IPS-11a (cell line): ENCODE measurements around the gene IFIT1.
"Not testable (repeated sequence)": the region's sequence is repeated elsewhere in the genome, so short reads cannot be mapped to it uniquely, and the experiment has no call there.

ENCODE experiments used
- H3K4me3 ChIP-seq: one replicate; pipeline ENCODE4 v1.5.1; 2013; ENCODE audit warnings: low read depth, low read length, control low read depth

The IFIT1 gene

DNA sequence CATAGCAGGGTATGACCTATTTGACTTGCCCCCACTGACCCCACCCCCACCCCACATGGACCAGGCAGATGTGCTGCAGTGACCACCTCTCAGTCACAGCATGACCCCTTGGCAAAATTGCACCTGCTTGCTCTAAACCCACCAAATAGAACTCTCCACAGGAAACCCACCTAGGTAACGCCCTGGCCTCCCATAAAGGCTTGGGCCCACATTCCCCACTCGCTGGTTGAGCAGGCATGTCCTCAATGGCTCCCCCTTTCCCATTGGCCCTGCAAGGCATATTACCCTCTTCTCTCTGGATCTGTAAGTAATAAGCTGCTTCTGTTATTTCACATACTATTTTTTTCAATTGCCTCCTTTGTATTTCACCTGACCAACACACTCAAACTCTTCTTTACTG, 2.7 kb downstream of the IFIT1 start:
- H3K4me3 ChIP-seq, result no peak overlapping the region

- H3K4me3 ChIP-seq, result no peak overlapping the region
These were observed 5.8 kb downstream of the IFIT1 start for GRCh38 chr10:89398003-89398749.

DNA sequence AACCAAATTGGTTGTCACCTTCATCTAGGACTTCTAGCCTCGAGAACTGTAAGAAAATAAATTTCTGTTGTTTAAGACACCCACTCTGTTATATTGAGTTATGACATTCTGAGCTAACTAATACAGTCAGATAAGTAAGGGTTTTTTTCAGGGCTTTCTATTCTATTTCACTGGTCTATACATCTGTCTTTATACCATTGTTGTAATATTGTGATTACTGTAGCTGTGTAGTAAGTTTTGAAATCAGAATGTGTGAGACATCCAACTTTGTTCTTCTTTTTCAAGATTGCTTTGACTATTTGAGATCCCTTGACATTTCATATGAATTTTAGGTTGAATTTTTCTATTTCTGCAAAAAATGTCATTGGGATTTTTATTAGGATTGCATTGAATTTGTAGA, 7.5 kb downstream of the IFIT1 start:
- no peak overlapping the region for H3K4me3 ChIP-seq

GRCh38 chr10:89403043-89403442, 10.6 kb downstream of the IFIT1 start:
- no peak overlapping the region for H3K4me3 ChIP-seq

DNA sequence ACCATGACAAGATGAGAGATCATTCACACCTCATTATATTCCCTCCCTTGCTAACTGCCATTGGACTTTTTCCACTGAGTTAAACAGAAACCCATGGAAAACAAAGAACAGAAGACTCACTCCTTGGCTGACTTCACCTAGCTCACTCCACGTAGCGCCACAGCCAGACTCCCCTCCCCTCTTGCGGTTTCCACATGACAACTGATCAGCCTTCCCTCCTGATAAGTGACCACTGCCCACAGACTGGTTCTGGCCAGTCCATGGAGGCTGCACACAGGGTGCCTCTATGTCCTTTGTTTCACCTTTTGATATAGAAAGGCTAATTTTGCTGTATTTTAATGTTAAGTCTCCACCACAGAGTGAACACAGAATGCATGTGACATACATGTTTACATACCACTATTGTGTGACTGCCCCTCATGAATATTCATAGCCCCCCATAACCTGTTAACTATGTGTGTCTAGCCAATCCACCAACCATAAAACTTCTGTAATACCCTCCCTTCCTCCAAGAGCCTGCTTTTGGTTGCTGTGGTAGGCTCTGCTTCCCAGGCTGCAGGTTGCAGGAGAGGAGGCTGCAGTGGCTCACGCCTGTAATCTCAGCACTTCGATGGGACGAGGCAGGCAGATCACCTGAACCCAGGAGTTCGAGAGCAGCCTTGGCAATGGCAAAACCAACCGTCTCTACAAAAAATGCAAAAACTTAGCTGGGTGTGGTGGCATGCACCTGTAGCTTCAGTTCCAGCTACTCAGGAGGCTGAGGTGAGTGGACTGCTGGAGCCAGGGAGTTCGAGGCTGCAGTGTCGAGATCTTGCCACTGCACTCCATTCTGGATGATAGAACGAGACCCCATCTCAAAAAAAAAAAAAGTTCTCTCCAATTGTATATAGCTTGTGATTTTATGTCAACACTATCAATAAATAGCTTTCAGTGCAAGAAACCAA, 12.0 kb downstream of the IFIT1 start:
- H3K4me3 ChIP-seq, result no peak overlapping the region

DNA sequence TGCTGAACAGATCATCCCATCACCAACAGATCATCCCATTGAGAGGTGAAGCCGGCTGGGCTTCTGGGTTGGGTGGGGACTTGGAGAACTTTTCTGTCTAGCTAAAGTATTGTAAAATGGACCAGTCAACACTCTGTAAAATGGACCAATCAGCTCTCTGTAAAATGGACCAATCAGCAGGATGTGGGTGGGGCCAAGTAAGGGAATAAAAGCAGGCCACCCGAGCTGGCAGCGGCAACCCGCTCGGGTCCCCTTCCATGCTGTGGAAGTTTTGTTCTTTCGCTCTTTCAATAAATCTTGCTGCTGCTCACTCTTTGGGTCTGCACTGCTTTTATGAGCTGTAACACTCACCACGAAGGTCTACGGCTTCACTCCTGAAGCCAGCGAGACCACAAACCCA, 13.8 kb downstream of the IFIT1 start:
- H3K4me3 ChIP-seq, result not testable (repeated sequence)

DNA sequence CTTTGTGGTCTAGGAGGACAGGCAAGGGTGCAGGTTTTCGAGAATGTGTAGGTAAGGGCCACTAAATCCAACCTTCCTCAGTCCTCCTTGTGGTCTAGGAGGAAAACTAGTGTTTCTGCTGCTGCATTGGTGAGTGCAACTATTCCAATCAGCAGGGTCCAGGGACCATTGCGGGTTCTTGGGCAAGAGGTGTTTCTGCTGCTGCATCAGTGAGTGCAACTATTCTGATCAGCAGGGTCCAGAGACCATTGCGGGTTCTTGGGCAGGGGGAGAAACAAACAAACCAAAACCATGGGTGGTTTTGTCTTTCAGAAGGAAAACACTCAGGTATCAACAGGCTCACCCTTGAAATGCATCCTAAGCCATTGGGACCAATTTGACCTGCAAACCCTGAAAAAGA, 15.4 kb downstream of the IFIT1 start:
- not testable (repeated sequence) for H3K4me3 ChIP-seq

DNA sequence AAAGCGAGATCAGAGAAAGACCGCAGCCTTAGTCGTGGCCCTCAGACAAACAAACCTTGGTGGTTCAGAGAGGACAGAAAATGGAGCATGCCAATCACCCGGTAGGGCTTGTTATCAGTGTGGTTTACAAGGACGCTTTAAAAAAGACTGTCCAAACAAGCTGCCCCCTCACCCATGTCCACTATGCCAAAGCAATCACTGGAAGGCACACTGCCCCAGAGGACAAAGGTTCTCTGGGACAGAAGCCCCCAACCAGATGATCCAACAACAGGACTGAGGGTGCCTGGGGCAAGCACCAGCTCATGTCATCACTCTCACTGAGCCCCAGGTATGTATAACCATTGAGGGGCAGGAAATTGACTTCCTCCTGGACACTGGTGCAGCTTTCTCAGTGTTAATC, 16.9 kb downstream of the IFIT1 start:
- not testable (repeated sequence) for H3K4me3 ChIP-seq

DNA sequence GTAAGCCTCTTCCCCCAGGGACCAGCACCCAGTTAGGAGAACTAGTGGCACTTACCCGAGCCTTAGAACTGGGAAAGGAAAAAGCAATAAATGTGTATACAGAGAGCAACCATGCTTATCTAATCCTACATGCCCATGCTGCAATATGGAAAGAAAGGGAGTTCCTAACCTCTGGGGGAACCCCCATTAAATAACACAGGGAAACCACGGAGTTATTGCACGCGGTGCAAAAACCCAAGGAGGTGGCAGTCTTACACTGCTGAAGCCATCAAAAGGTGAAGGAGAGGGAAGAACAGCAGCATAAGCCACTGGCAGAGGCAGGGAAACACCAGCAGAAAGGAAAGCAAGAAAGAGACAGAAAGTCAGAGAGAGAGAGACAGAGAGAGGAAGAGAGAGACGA, 18.1 kb downstream of the IFIT1 start:
- not testable (repeated sequence) for H3K4me3 ChIP-seq

- not testable (repeated sequence) for H3K4me3 ChIP-seq
These were observed 18.7 kb downstream of the IFIT1 start for GRCh38 chr10:89411135-89411534.

DNA sequence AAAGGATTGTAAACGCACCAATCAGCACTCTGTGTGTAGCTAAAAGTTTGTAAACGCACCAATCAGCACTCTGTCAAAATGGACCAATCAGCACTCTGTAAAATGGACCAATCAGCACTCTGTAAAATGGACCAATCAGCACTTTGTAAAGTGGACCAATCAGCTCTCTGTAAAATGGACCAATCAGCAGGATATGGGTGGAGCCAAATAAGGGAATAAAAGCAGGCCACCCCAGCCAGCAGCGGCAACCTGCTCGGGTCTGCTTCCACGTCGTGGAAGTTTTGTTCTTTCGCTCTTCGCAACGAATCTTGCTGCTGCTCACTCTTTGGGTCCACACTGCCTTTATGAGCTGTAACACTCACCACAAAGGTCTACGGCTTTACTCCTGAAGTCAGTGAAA, 19.9 kb downstream of the IFIT1 start:
- not testable (repeated sequence) for H3K4me3 ChIP-seq

DNA sequence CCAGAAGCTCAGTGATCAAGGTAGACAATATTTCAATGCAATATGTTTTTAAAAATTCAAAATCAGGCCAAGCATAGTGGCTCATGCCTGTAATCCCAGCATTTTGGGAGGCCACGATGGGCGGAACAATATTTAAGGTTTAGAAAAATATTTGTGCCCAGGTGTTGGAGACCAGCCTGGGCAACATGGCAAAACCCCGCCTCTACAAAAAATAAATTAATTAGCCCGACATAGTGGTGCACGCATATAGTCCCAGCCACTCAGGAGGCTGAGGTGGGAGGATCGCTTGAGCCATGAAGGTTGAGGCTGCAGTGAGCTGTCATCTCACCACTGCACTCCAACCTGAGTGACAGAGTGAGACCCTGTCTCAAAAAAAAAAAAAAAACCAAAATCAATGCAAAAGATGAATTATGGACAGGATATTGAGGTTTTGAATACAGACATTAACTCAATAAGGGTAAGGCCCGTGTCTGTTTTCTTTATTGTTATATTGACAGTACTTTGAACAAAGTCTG, 21.0 kb downstream of the IFIT1 start:
- no peak overlapping the region for H3K4me3 ChIP-seq

- peak within 1 kb of the TSS; percentile 80 for H3K4me3 ChIP-seq
These were observed 21.9 kb downstream of the IFIT1 start, which contains the start of gene IFIT5 for GRCh38 chr10:89414146-89414878. Gene IFIT5, plus strand, starts transcription at chr10:89414568. Its CDS starts 231 bp downstream, at chr10:89414799.

GRCh38 chr10:89414879-89415821, 22.7 kb downstream of the IFIT1 start:
- H3K4me3 ChIP-seq, result peak overlapping the region; percentile 80

GRCh38 chr10:89416465-89416864, 24.0 kb downstream of the IFIT1 start:
- no peak overlapping the region for H3K4me3 ChIP-seq

GRCh38 chr10:89419548-89419947, 27.1 kb downstream of the IFIT1 start:
- no peak overlapping the region for H3K4me3 ChIP-seq

DNA sequence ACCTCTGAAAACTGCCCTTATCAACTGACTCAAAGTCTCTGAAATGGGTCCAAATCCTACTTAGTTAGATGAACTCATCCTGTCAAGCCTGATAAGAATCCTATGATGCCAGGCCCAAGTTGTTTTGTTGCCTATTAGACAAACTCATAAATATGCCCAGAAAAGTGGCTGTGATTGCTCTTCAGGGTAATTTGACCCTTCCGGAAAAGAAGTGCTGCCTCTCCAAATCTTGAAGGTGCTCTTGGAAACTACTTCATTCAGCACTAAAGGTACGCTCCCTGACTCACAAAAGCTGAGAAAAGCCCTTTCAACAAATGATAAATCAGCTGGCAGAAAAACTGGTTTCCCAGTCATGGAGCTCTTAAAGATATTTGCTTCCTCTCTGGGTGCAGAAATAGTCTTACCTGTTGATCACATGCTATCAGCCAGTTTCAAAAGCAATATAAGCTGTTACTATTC, 28.6 kb downstream of the IFIT1 start:
- H3K4me3 ChIP-seq, result no peak overlapping the region

GRCh38 chr10:89425000-89425399, 32.6 kb downstream of the IFIT1 start:
- H3K4me3 ChIP-seq, result no peak overlapping the region

DNA sequence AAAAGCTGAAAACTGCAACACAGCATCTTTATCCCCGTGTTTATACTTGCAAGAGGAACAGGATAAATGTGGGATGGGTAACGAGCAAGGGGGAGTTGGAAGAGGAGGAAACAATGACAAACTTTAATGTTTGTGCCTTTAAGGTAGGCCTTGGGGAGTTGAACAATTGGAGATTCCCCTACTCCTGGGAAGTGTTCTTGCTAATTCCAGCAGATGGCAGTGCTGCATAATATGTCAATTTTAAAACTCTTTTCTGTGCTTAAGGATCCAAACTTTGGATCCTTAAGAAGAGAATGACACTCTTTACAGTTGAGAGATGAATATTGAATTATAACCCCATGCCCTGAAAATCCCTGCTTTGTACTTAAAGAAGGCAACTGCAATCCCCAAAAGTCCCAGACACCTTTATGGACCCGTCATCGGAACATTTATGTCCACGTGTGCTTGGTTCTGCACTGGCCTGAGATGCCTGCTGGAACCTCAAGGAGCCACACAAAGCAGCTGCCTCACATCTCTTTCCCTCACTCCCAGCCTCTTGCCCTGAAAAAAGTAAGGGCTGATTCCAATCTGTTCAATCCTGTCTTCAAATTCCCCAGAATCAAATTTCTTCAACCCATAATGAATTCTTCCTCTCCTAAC, 33.9 kb downstream of the IFIT1 start:
- no peak overlapping the region for H3K4me3 ChIP-seq
